Measurements from ENCODE around the gene ANKS3.
"Not testable (repeated sequence)": the region's sequence is repeated elsewhere in the genome, so short reads cannot be mapped to it uniquely, and the experiment has no call there.

ANKS3 gene

DNA sequence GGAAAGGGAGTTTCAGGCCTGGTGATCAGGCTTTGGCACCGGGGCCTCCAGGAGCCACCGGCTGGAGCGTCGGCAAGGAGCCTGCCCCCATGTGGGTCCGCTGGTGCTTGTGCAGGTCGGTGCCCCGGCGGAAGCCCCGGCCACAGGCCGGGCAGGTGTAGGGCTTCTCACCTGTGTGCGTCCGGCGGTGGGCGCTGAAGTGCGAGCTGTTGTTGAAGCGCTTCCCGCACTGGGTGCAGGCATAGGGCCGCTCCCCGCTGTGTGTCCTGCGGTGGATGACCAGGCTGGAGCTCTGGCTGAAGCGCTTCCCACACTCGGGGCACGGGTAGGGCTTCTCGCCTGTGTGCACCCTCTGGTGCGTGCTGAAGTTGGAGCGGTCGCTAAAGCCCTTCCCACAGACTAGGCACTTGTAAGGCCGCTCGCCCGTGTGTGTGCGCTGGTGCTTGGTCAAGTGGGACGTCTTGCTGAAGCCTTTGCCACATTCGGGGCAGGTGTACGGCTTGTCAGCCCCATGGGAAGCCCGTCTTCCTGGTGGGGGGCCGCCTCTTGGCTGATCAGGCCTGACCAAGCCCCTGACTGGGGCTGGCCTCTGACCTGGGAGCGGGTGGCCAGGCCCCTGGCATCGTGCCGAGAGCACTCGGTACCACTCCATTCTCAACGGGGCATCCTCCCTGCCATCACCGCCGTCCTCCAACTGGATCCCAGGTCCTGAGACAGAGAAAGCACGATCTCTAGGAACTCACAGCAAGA lies 18.5 kb upstream of the ANKS3 start:
- no peak for DNase-seq

DNA sequence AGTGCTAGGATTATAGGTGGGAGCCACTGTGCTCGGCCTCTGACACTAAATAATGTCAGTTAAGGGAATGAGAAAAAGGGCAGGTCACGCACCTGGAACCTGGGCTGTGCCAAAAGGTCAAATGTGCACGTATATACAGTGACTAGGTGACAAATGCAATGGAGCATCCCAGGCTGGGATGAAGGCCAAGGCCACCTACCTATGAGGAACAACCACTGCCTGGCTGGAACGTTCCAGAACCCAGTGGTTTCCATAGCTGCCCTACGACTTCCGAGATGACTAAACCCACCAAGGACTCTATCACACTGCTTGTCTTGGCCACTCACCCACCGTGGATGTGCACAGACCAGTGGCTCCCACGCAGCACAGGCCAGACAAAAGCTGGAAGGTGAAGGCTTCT lies 16.8 kb upstream of the ANKS3 start:
- DNase-seq, result no peak

DNA sequence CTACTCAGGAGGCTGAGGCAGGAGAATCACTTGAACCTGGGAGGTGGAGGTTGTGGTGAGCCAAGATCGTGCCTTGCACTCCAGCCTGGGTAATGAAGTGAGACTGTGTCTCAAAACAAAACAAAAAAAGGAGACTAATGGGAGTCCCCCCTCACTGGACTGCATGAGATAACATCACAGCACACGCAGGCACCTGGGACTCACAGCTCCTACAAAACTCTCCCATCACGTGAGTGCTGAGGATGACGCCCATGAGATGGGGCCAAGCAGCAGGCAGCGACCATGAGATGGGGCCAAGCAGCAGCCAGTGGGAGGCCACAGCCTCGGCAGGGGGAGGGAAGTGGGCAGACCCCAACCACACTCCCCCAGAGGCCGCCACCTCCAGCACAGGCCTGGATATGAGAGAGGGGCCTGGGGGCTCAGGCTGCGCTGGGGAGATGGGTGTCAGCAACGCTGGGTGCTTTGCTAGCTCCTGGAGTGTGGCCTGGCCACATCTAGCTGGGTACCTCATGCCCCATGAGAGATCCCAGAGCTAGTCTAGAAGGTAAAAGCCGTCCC lies 15.7 kb upstream of the ANKS3 start:
- no peak for DNase-seq

DNA sequence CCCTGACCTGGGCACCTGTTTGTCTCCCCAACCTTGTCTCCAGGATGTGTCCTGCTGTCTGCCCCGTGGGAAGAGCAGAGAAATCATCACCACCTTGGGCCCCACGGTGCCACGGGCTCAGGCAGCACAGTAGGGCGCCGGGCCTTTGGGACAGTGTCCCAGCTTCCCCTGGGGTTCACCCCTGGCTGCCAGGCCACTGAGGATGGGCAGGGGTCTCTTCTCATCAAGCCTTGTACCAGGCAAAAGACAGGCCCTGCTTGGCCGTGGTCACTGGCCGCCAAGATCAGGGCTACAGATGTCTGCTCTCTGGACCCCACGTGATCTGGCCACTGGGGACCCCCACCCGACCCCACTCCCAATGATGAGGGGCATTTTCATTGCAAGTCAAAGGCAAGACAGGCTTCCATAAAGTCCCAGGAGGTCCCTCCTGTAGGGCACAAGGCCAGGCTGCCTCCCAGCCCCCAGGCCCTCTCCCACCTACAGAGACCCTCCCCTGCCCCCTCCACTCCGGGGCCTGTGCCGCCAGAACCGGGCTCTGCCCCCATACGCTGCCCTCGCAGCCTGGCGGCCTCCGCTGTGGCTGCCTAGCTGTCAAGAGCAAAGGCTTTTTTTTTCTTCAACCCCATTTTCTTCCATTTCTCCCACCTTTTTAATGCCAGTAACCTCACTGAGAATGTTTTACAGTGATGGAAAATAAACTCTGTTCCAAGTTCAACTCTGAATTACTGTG lies 14.8 kb upstream of the ANKS3 start:
- no peak for DNase-seq

DNA sequence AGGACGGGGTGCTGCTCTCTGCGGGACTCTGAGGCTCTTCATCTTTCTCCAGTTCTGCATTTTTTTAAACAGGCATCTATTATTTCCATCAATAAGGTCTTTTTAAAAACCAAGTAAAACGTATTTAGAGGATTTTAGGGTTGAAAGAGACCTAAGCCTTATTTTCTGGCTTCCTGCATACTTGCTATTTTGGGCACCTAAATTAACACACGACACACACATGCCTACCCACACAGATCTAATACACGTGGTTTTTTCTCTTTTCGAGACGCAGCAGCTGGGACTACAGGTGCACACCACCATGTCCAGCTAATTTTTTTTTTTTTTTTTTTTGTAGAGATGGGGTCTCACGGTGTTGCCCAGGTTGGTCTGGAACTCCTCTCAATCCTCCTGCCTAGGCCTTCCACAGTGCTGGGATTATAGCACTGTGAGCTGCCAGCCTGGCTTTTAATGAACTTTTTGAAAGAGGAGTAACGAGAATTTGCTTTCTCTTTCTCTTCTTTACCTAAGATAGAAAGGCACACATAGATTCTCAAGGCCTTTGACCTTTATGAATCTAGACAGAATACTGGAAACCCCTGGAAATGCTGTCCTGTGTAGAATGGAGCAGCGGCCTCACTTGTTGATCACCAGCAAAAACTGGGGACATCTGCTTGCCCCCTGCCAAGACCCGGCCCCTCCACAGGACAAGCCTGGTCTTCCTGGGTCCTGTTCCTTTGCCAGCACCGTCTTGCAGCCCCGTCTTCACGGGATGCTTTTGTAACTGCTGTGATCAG lies 14.0 kb upstream of the ANKS3 start:
- DNase-seq, result no peak

DNA sequence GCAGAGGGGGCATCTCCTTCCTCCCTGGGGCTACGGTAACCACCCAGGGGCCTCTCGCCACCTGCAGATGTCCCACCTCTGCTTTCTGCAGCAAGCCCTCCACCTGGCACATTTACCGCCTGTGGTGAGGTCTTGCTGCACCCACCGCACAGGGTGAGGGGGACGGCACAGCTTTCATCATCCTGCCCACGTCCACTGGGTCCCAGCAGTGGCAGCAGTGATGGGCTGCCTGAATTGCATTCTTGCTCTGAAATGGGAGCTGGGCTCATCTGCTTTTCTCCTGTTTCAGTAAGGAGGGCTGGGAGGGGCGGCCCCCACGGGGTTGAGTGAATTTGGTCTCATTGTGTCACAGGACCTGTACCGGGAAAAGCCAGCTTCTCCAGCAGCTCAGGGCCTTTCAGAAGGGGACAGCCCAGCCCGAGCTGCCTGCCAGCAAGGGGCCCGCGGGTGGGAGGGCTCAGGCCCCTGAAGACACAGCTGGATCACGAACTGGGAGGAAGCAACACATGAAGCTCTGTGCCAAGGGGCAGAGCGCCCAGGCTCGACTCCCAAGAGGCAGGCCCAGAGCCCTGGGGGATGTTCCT lies 13.0 kb upstream of the ANKS3 start:
- DNase-seq, result no peak

DNA sequence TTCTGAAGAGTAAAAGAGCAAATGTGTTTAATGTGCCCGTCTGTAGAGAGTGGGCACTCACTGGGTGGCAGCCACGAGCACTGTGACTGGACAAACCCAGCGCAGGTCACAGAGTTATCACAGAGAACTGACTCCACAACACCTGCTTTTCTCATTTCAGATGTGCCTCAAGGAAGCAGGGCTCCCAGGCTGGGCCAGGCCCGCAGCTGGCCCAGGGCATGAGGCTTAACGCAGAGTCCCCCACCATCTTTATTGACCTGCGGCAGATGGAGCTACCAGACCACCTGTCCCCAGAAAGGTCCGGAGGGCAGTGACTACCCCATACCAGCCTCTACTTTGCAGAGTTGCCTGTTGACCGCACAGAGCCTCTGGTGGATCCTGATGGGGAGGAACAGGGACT lies 12.1 kb upstream of the ANKS3 start:
- DNase-seq, result no peak

DNA sequence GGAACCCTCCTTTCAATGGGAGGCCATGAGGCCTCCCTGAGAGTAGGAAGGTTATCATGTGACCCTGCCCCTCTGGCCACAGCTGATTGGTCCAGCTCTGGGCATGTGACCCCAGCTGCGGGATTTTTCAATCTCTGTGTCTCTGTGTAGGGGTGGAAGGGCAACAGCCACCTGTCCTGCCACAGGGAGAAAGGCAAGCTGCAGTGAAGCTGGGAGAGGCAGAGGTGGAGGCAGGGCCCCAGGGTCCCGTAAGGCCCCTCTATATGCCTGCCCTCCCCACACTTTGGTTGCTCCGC lies 11.2 kb upstream of the ANKS3 start:
- DNase-seq, result no peak

DNA sequence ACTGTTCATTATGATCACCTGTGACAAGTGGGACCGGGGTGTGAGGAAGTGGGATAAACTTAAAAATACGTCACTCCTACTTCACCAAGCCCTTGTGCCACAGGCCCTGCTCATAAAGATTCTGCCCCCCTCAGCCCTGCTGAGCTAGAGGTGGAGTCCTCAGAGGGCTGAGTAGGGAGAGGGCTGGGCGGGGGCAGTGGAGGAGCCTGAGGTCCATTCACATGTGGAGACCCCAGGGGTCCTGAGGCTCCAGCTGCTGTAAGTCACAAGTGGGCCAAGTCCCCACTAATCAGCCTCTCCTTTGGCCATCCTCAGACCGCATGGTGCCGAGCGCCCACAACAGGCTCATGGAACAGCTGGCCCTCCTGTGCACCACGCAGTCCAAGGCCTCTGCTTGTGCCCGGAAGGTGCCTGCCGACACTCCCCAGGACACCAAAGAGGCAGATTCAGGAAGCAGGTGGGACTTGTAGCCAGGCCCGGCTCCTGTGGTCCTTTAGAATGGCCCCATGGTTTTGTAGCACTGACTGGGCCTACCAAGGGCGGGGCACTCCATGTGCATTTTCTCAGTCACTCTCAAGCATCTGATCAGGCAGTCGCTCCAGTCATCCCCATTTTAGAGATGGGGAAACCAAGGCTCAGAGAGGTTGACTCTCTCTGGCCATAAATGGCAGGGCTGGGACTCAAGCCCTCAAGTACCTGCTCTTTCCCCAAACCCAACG lies 10.6 kb upstream of the ANKS3 start:
- no peak for DNase-seq

DNA sequence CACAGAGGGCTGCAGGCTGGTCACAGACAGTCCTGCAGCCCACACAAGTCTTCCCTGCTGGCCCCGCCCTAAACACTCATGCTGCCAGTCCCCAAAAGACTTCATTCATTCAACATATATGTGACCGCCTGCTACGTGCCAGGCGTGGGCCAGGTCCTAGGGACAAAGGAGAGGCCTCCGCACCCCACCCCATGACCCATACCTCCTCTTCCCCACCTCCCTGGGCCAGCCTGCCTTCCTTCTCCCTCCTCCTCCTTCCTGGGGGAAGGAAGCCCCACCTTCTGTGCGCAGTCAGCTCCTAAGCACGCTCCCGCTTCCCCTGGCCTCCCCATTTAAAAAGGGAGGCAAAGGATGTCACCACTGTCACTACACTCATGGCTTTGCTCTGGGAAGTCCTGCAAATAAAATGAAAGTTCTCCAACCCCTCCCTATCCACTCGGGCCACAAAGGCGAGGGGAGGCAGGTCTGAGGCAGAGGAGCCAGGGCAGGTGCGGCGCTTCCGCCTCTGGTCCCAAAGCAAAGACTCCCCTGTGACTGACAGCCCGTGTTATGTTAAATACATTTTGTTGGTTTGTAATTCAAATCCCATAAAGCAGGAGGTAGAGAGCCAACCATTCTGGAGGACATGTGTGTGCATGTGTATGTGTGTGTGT lies 9.3 kb upstream of the ANKS3 start:
- no peak for DNase-seq

DNA sequence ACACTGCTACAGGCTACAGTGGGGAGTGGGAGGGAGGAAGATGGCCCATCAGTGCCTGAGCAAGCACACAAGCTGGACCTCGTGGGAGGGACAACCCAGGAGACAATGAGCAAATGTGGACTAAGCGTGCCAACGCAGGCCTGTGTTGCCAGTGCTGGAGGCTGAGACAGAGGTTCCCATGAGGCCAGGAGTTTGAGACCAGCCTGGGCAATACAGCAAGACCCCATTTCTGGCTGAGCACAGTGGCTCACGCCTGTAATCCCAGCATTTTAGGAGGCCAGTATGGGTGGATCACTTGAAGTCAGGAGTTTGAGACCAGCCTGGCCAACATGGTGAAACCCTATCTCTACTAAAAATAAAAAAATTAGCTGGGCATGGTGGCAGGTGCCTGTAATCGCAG lies 4.3 kb upstream of the ANKS3 start:
- DNase-seq, result not testable (repeated sequence)

DNA sequence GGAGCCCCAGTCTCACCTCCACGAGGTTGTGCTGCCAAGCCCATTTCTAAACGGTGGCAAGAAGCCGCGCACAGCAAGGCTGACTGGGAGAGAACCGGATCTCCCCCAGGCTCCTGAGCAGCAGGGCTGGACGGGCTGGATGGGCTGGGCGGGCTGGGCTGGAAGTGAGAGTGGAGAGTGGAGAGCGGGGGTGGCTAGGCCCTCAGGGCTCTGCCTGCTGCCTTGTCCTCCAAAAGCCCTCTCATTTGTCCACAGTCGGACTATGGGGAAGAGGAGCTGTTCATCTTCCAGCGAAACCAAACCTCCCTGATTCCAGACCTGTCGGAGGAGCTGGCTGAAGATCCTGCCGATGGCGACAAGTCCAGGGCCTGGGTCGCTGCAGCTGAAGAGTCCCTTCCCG lies 3.5 kb upstream of the ANKS3 start:
- DNase-seq, result no peak

DNA sequence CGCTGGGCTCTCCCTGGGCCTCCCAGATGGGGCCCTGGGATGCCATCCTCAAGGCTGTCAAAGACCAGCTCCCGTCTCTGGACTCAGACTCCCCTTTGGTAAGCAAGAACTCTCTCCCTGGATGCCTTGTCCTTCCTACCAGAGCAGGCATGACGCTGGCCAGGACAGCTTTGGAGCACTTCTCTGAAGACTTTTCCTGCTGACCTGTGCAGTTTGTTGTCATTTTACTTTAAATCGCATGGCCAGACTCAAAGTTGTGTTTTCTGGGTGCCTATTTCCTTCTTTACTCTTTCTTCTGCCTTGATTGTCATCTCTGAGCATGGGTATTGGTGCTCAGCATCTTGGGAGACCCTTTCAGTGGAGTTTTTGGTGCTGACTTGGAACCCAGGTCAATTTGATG lies 2.5 kb upstream of the ANKS3 start:
- DNase-seq, result no peak

DNA sequence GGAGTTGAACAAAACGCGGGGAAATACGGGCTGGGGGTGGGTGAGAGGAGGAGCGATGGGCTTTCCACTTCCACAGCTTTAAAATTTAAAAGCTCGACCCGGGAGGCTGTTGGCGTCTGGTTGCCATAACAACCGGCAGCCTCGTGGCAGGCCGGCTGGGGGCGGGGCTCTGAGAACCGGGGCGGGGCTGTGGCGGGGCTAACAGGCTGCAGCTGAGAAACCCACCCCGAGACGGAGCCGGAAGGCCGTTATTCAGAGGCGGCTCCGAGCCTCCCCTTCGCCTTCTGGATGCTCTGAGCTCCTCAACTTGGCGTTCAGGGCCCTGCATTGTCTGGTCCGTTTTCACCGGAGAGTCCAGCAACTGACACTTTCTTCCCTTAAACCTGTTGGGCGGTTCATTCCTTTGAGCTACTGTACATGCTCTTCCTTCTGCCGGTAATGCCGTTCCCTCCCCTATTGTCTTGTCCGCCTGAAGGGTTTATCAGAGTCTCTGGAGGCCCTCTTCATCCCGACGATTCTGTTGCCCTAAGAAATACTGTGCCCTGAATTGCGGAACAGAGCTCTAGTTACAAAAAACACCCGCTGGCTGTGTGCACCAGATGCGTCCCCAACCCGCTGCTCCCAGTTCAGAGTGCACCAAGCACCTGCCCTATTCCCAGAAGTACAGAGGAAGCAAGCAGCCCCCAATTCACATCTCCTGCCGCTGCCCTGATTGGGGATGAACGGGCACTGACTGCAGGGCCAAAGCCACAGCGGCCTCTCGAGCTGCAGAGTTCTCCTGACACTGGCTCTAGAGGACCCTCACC lies 862 bp upstream of the ANKS3 start:
- DNase-seq, result peak; percentile 92 to 96

DNA sequence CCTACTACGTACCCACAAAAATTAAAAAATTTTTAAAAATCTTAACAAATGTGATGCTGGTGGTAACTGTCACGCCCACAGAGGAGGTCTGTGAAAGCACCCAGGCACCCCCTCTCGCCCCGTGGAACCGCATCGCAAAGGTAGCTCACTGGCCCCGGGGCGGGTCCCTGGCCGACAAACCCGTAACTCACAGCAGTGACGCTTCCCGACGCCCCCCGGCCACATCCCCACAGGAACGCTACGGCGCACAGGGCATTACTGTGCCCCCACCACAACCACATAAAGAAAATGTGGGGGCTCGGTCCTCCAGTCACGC lies 366 bp downstream of the ANKS3 start:
- DNase-seq, result peak; percentile 7 to 14

DNA sequence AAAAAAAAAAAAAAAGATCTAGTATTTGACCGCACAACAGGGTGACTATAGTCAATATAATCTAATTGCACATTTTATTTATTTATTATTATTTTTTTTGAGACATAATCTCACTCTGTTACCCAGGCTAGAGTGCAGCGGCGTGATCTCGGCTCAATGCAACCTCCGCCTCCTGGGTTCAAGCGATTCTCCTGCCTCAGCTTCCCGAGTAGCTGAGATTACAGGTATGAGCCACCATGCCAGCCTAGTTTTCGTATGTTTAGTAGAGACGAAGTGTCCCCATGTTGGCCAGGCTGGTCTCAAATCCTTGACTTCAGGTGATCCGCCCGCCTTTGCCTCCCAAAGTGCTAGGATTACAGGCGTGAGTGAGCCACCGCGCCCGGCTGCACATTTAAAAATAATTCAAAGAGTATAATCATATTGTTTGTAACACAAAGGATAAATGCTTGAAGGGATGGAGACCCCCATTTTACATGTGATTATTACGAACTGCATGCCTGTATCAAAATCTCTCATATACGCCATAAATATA lies 794 bp downstream of the ANKS3 start:
- DNase-seq, result no peak

DNA sequence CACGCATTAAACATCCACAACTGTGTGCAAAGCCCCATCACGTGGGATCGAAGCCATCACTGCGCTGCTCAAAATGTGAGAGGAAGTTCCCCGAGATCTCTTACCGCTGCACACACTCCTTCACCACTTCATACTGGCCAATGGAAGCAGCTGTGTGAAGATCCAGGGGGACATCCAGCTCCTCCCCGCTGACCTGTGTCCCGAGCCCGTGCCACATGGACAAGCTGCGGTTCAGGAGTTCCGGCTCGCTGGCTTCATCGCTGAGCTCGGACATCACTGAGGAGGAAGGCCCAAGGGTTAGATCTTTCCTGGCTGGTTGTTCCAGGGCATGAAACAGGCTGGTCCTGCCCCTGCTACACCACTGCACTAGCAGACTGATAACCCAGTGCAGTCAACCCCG lies 4.2 kb downstream of the ANKS3 start:
- no peak for DNase-seq

DNA sequence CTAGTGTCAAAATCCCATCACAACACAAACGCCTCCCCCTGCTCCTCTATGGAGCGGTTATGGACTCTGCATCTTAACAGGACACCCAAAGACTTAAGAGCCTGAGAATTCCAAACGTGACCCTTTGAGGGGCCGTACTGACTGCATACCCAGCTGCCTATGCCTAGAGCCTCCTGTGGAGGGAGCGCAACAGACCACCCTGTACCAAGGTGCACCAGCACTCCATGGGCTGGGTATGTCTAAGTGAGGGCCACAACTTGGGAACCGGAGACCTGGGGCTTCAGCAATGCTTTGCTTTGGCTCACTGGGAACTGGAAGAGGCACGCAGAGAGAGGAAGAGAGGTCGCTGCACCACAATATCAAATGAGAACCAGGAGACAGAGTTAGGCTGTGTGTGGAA lies 5.4 kb downstream of the ANKS3 start:
- DNase-seq, result no peak

DNA sequence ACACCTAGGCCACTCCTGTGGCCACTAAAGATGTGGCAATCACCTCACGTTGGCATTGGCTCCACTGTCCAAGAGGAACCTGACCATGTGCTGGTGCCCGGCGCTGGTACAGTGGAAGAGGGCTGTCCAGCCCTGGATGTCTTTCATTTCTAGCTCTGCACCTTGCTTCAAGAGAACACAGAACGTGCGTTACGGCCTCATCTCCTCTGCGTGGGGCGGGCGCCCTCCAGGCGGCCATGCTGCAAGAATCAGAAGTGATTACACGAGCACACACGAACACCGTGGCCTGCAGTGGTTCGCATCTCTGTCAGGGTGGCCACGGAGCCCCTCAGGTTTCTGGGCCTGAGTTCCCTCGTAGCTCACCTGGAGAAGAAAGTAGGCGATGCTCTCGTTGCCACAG lies 7.5 kb downstream of the ANKS3 start:
- no peak for DNase-seq

DNA sequence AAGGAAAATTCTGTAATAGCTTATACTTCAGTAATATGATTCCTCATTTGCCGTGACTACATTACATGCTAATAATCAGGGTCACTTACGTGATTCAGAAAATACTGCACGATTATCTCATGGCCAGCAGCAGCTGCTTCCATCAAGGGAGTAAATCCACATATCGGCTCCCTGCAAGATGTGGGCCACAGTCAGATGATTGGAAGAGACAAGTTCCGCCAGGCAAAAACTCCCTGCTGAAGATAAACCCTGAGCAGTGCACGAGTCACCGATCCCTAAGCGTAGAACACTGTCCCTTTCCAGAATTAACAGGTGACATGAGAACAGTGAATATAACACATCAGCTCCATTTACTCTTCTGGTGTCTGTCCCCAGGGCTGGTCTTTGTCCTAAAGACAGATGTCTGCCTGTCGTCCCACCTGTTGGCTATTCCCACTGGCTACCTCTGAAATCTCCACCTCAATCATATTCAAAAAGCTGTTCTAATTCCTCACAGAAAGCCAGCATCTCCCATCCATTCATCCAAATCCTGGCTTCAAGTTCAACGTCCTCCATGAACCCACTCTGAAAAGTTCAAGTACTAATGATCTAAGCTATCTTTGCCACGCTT lies 9.3 kb downstream of the ANKS3 start:
- DNase-seq, result no peak

Measured in activated CD4-positive, alpha-beta T cell treated with anti-CD3 and anti-CD28 coated beads, Interleukin-2, amount 50 U/mL, for 4 hours (primary cell).